CD4-positive, alpha-beta T cell treated with Interleukin-4 for 4 hours (primary cell): ENCODE data around the gene IMPDH2.

Experiments
- DNase-seq: peaks from one replicate; pipeline ENCODE4 v3.0.0-alpha.2; 2020

Gene IMPDH2

GRCh38 chr3:49028673-49029562 lies at the start of gene IMPDH2:
TSS of gene IMPDH2 (minus strand) at chr3:49029398. CDS start at chr3:49029350, 48 bp downstream.
- peak; percentile 93 for DNase-seq

- no peak for DNase-seq
Measured at GRCh38 chr3:49076646-49077045, 47.4 kb upstream of the IMPDH2 start.

DNA sequence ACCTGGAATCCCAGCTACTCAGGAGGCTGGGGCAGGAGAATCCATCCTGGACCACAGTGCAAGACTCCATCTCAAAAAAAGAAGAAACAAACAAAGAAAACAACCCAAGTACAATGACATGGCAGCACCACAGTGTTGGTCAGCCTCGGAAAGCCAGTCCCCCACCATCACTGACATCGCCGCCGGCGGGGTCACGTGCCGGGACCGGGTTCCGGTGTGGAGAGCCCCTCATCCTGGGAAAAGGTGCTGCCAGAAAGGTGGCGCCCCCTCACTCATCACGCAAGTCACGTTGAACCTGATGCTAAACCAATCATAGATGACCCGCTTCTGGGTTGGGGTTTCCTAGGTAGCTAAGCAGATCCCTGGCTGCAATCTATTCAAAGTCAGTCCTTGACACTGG lies 46.9 kb upstream of the IMPDH2 start:
- no peak for DNase-seq

DNA sequence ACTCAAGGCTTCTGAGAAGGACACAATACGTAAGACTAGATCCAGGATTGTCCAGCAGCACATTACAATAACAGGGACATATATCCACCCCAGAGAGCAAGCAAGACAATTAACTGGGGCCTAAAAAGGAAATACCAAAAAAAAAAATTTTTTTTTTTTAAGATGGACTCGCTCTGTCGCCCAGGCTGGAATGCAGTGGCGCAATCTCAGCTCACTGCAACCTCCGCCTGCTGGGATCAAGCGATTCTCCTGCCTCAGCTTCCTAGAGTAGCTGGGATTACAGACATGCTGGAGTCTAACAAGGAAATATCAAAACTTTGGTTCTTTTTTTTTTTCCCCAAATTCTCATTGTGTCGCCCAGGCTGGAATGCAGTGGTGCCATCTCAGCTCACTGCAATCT lies 28.8 kb upstream of the IMPDH2 start:
- no peak for DNase-seq

DNA sequence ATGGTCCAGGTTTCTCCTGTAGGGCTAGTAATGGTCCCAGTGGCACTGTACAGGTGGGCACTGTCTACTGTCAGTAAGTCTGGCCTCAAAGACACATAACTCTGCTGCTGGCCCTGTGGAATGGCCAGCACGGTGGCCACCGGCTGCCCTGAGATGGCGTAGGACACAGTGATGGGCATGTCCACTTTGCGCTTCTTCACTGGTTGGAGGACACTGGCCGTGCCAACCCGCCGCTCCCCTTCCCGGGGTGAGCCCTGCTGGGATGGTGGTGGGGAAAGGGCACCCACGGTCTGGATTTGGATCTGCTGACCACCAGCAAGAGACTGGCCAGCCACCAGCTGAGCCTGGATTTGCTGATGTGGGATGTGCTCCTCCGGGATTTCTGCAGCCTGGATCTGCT lies 28.1 kb upstream of the IMPDH2 start:
- DNase-seq, result no peak

- DNase-seq, result no peak
Measured at GRCh38 chr3:49054344-49054862, 25.2 kb upstream of the IMPDH2 start.

DNA sequence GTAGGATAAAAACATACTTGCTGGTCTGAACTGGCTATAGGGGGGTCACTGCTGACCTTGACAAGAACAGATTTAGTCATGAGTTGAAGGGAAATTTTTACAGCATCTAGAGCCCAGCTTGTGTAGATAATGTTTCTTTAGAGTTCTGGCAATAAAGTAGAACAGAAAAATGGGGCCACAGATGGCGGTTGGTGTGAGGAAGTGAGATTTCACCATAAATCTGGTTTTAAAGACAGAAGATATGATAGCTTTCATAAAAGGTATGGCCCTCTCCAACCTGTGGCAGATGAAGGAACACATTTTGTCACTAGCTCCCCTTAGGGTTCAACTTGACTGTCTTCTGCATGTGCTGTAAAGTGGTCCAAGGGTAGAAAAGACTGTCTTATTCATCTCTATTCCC lies 24.3 kb upstream of the IMPDH2 start:
- no peak for DNase-seq

DNA sequence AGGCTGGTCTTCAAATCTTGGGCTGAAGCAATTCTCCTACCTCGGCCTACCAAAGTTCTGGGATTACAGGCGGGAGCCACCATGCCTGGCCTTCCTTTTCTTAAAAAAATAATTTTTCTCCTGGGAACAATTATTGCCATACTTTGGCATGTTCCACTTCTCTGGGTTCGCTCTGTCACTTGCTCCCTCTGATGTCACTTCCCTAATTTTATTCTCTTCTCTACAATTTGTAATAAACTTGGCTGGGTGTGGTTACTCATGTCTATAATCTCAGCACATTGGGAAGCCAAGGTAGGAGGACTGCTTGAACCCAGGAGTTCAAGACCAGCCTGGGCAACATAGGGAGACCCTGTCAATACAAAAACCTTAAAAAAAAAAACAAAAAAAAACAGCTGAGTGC lies 6.1 kb upstream of the IMPDH2 start:
- no peak for DNase-seq

- DNase-seq, result no peak
Measured at GRCh38 chr3:49034650-49035049, 5.5 kb upstream of the IMPDH2 start.

DNA sequence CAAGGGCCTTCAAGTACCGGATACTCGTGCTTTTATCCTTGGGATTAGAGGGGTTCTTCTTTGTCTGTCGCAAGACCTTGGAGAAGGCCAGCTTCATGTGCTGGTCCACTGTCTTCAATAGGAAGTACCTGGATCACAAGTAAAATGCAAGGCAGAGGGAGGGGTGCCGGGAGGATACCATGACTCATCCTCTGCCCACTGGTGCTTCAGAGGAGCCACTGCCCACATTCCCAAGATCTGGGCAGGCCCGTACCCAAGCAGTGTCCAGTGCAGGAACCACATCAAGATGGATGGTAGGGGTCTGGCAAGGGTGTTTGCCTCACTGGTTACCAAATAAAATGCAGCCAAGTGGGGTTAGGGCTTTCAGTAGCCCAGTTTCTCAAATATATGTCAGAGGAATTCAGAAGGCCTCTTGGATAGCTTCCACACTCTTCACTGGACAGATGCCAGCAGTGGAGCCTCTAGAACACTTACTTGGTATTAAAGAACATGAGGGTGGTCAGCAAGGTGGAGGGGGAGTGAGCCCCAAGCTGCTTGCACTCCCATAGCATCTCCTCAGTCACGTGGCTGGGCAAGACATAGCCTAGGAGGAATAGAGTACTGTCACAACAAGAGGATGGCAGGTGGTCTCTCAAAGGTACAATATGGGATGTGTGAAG lies 3.6 kb upstream of the IMPDH2 start:
- no peak for DNase-seq

GRCh38 chr3:49030321-49030720 lies 1.1 kb upstream of the IMPDH2 start:
- DNase-seq, result no peak

- DNase-seq, result no peak
Measured at GRCh38 chr3:49029563-49029884, 326 bp upstream of the IMPDH2 start.

GRCh38 chr3:49028298-49028672 lies 913 bp downstream of the IMPDH2 start:
- no peak for DNase-seq

GRCh38 chr3:49027634-49028033 lies 1.6 kb downstream of the IMPDH2 start:
- no peak for DNase-seq

DNA sequence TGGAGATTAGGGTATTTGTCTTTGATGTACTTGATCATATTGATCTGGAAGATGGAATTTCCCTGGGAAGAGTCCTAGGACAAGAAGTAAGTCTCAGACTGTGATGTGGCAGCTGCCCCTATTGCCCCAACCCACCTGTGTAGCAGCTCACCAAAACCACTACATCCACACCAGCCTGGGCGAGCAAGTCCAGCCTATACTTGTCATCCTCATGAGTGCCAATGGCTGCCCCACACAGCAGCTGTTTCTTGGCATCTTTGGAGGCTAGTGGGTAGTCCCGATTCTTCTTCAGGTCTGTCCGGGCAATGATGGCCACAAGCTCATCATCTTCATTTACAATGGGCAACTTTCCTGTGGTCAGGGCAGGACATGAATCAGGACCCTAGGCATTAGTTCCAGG lies 2.7 kb downstream of the IMPDH2 start:
- DNase-seq, result no peak

GRCh38 chr3:49025793-49026520 lies 3.2 kb downstream of the IMPDH2 start:
- no peak for DNase-seq

DNA sequence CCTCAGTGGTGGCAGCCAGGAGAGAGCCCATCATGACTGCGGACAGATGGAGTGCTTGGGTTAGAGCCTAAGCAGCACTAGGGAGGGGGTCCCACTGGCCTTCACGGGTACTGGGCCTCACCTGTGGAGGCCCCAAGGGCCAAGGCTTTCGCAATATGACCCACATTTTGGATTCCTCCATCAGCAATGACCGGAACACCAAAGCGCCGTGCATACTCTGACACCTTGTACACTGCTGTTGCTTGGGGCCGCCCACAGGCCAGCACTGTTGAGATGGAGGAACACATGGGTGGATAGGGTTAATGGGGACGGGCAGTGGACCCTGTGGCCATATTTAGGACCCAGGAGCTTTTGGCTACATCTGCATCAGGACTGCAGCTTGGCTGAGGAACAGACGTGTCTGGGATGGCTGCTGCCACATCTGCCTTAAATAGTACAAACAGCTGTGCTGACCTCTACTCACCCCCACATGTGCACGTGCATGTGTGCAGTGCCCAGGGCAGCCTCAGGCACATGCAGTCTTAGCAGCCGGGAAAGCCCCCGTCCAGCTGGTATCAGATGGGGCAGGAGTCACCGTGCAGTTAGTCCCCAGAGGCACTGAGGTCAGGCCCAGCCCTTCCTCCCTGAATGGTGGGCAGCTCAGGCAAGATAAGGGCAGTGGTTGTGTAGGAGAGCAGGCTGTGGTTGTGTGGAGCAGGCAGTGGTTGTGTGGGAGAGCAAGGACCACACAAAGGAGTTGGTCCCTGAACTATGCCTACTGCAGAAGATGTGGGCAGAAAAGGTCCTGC lies 4.0 kb downstream of the IMPDH2 start:
- no peak for DNase-seq

DNA sequence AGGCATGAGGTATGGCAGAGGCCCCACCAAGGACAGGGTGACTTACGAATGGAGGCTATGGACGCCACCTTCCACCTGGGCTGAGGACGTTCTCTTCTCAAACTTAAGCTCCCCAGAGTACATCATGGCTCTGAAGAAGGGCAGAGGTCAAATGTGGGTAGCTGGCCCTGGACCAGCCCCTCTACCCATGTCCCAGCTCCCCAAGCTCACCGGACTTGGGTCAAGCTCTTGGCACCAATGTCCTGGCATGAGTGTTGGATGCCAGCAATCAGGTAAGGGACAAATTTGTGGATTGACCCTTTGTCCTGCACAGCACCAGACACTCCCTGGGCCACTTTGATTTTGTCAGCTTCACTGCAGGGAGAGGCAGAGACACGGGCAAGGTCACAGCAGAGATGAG lies 4.7 kb downstream of the IMPDH2 start:
- DNase-seq, result no peak

DNA sequence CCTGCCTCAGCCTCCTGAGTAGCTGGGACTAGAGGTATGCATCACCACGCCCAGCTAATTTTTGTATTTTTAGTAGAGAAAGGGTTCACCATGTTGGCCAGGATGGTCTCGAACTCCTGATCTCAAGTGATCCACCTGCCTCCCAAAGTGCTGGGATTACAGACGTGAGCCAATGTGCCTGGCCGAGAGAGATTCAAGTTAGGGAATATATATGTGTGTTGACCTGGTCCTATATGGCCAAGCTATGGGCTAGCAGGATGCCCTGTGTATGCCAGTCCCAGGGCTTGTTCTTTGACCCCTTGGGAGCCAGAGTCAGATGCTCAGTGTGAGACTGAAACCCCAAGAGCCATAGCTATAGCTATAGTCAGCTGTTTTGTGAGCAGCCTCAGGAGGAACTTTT lies 5.4 kb downstream of the IMPDH2 start:
- DNase-seq, result no peak

DNA sequence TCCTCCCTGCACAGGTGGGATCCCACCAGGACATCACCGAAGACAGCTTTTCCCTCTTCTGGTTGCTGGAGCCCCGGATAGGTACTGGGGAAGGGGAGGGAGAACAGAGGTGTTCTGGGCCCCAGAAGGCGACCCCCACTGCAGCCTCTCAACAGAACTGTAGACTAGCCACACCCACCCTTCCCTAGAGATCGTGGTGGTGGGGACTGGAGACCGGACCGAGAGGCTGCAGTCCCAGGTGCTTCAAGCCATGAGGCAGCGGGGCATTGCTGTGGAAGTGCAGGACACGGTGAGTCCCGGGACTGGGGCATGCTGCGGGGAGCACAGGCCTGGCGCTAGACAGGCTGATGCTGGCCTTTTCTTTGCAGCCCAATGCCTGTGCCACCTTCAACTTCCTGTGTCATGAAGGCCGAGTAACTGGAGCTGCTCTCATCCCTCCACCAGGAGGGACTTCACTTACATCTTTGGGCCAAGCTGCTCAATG lies 6.5 kb downstream of the IMPDH2 start:
- no peak for DNase-seq

- peak; percentile 91 for DNase-seq
Measured at GRCh38 chr3:49021813-49022687, 7.1 kb downstream of the IMPDH2 start, which contains the start of gene NDUFAF3. TSS of gene NDUFAF3 (plus strand) at chr3:49022121. CDS start at chr3:49022145, 24 bp downstream.
